Peyer's patch (tissue), 4 donors: ENCODE data around the gene CPPED1. TPM values are rescaled to one million over a fixed set of nuclear protein-coding genes. Genes with fewer than 3 reads are reported as not detected.
"Not testable (repeated sequence)": the region's sequence is repeated elsewhere in the genome, so short reads cannot be mapped to it uniquely, and the experiment has no call there.

Experiments used
- DNase-seq, 3 donors: peaks; one replicate each; pipeline ENCODE4 v3.0.0-alpha.2; 2017 to 2019
- H3K27ac ChIP-seq, 4 donors: fragments of 200-600 bp; sonication (generic); one replicate each; pipeline ENCODE4 v1.5.1; 2016 to 2019
- H3K27me3 ChIP-seq, 2 donors: fragments of 200-600 bp; sonication (generic); one replicate each; pipeline ENCODE4 v1.5.1; 2019
- H3K36me3 ChIP-seq, 3 donors: fragments of 200-600 bp; sonication (generic); one replicate each; pipeline ENCODE4 v1.5.1; 2016 to 2019
- H3K4me1 ChIP-seq, 4 donors: fragments of 200-600 bp; sonication (generic); one replicate each; pipeline ENCODE4 v1.5.1; 2016 to 2019
- H3K4me3 ChIP-seq, 4 donors: fragments of 200-600 bp; sonication (generic); 1 replicate in 3 of 4; 2 replicates in 1 of 4; pipeline ENCODE4 v1.5.1; 2016 to 2019; ENCODE audit warnings: mild to moderate bottlenecking in 1 of 4
- H3K9me3 ChIP-seq, 4 donors: fragments of 200-600 bp; sonication (generic); one replicate each; pipeline ENCODE4 v1.5.1; 2016 to 2019; ENCODE audit warnings: mild to moderate bottlenecking in 1 of 4
- POLR2A ChIP-seq, 2 donors: fragments of 450-650 bp; IDR thresholded peaks; one replicate each; pipeline ENCODE4 v1.5.1; 2017; ENCODE audit warnings: antibody characterized with exemption in 2 of 2, mild to moderate bottlenecking in 2 of 2, moderate library complexity in 2 of 2
- total RNA-seq, 4 donors: library from RNA; depleted of rRNA; stranded (reverse); fragments of >200 nt; gene quantifications; one replicate each; pipeline ENCODE4 v1.1.0, GENCODE V29; 2016
- TF ChIP-seq, protein P1 (sequence below), 6 experiments: fragments of 450-650 bp in 4 of 6; fragments of 200-600 bp in 2 of 6; sonication (generic) in 1 of 6; IDR thresholded peaks; one replicate each; pipeline ENCODE4 v1.5.1; 2017 to 2019; ENCODE audit warnings: antibody characterized with exemption in 6 of 6, mild to moderate bottlenecking in 3 of 6, moderate library complexity in 1 of 6

Gene CPPED1
- total RNA-seq, 4 donors from 2014 or later: 26.7 to 47.9 (median 36.3) TPM

- no peak for DNase-seq
- Histone ChIP-seq H3K4me3 (no peak overlapping the region), H3K4me1 (no peaks in the 10 kb centered on the region), H3K9me3 (no peaks in the 10 kb centered on the region), H3K27ac (no peak overlapping the region), H3K36me3 (peaks cover 0 to 20% (median 0%) of the 10 kb centered on the region in 3 donors), H3K27me3 (no peaks in the 10 kb centered on the region)
- TF ChIP-seq, protein P1, sequence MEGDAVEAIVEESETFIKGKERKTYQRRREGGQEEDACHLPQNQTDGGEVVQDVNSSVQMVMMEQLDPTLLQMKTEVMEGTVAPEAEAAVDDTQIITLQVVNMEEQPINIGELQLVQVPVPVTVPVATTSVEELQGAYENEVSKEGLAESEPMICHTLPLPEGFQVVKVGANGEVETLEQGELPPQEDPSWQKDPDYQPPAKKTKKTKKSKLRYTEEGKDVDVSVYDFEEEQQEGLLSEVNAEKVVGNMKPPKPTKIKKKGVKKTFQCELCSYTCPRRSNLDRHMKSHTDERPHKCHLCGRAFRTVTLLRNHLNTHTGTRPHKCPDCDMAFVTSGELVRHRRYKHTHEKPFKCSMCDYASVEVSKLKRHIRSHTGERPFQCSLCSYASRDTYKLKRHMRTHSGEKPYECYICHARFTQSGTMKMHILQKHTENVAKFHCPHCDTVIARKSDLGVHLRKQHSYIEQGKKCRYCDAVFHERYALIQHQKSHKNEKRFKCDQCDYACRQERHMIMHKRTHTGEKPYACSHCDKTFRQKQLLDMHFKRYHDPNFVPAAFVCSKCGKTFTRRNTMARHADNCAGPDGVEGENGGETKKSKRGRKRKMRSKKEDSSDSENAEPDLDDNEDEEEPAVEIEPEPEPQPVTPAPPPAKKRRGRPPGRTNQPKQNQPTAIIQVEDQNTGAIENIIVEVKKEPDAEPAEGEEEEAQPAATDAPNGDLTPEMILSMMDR (IDR thresholded peaks at IDR 0.05): no peak
- TF ChIP-seq POLR2A (IDR thresholded peaks at IDR 0.05): no peak
Measured at GRCh38 chr16:12775656-12776236, 27.9 kb downstream of the CPPED1 start.

- no peak overlapping the region for H3K4me3 ChIP-seq
- H3K9me3 ChIP-seq: no peaks in the 10 kb centered on the region
- no peak for DNase-seq
- H3K27me3 ChIP-seq: no peaks in the 10 kb centered on the region
- no peaks in the 10 kb centered on the region for H3K36me3 ChIP-seq
- TF ChIP-seq, protein P1 (IDR thresholded peaks at IDR 0.05): no peak
- TF ChIP-seq POLR2A (IDR thresholded peaks at IDR 0.05): no peak
- H3K4me1 ChIP-seq: no peaks in the 10 kb centered on the region
- H3K27ac ChIP-seq: no peak overlapping the region
Measured at GRCh38 chr16:12773221-12773620, 30.5 kb downstream of the CPPED1 start.

GRCh38 chr16:12771341-12771798, 32.3 kb downstream of the CPPED1 start:
- no peaks in the 10 kb centered on the region for H3K27me3 ChIP-seq
- H3K4me3 ChIP-seq: no peak overlapping the region
- no peaks in the 10 kb centered on the region for H3K36me3 ChIP-seq
- H3K27ac ChIP-seq: no peak overlapping the region
- no peaks in the 10 kb centered on the region for H3K9me3 ChIP-seq
- H3K4me1 ChIP-seq: no peaks in the 10 kb centered on the region
- TF ChIP-seq, protein P1 (IDR thresholded peaks at IDR 0.05): no peak
- TF ChIP-seq POLR2A (IDR thresholded peaks at IDR 0.05): no peak
- no peak for DNase-seq

DNA sequence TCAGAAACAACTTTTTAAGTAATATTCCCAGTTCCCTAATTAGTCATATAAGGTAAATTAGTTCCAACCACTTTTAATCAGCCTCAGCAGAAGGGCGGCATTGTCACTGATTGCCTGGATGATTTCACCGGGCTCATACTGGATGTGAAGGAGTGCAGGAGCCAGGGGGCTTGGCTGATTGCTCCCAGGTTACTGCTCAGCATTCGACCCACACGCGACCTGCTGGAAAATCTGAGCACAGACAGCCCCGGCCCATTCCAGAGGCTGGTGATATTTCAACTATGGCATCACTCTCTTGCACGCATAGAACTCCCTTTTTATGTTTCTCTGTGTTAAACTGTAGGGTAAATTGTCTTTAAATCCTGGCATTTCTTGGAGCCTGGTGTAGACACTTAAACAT, 34.2 kb downstream of the CPPED1 start:
- TF ChIP-seq, protein P1 (IDR thresholded peaks at IDR 0.05): no peak
- no peak for TF ChIP-seq POLR2A (IDR thresholded peaks at IDR 0.05)
- H3K27me3 ChIP-seq: no peaks in the 10 kb centered on the region
- H3K9me3 ChIP-seq: no peaks in the 10 kb centered on the region
- DNase-seq: no peak
- H3K27ac ChIP-seq: no peak overlapping the region
- H3K36me3 ChIP-seq: no peaks in the 10 kb centered on the region
- no peak overlapping the region for H3K4me3 ChIP-seq
- H3K4me1 ChIP-seq: no peaks in the 10 kb centered on the region

GRCh38 chr16:12767897-12768296, 35.8 kb downstream of the CPPED1 start:
- no peaks in the 10 kb centered on the region for H3K27me3 ChIP-seq
- no peak overlapping the region for H3K4me3 ChIP-seq
- TF ChIP-seq POLR2A (IDR thresholded peaks at IDR 0.05): no peak
- TF ChIP-seq, protein P1 (IDR thresholded peaks at IDR 0.05): no peak
- no peak for DNase-seq
- H3K36me3 ChIP-seq: no peaks in the 10 kb centered on the region
- H3K9me3 ChIP-seq: no peaks in the 10 kb centered on the region
- no peak overlapping the region for H3K27ac ChIP-seq
- H3K4me1 ChIP-seq: no peaks in the 10 kb centered on the region

- Histone ChIP-seq H3K27ac (no peak overlapping the region), H3K36me3 (no peaks in the 10 kb centered on the region), H3K27me3 (no peaks in the 10 kb centered on the region), H3K4me1 (no peaks in the 10 kb centered on the region), H3K4me3 (no peak overlapping the region), H3K9me3 (no peaks in the 10 kb centered on the region)
- no peak for DNase-seq
- TF ChIP-seq POLR2A (IDR thresholded peaks at IDR 0.05): no peak
- TF ChIP-seq, protein P1 (IDR thresholded peaks at IDR 0.05): no peak
Measured at GRCh38 chr16:12766853-12767252, 36.8 kb downstream of the CPPED1 start.

GRCh38 chr16:12766208-12766607, 37.5 kb downstream of the CPPED1 start:
- H3K4me1 ChIP-seq, H3K9me3 ChIP-seq, H3K27ac ChIP-seq, H3K36me3 ChIP-seq, H3K27me3 ChIP-seq, DNase-seq, H3K4me3 ChIP-seq: not testable (repeated sequence)
